GM23338 (cell line): ENCODE data around the gene CRACR2B. TPM values are rescaled to one million over a fixed set of nuclear protein-coding genes. Genes with fewer than 3 reads are reported as not detected.

Experiments used
- ATAC-seq: fragments of 200-7000 bp; cut with Tn5 transposase; 3 replicates; pipeline ENCODE4 v1.9.1; 2020
- DNase-seq: peaks from one replicate; pipeline ENCODE4 v3.0.0-alpha.2; 2015; ENCODE audit warnings: low spot score
- H2AFZ ChIP-seq: fragments of 200-600 bp; sonication (generic); 2 replicates; pipeline ENCODE4 v1.8.0; 2016; ENCODE audit warnings: antibody characterized with exemption, mild to moderate bottlenecking, moderate library complexity
- H3F3A ChIP-seq: fragments of 200-600 bp; sonication (generic); replicated peaks from 2 replicates; pipeline ENCODE4 v1.8.0; 2017; ENCODE audit warnings: antibody characterized with exemption, mixed run types, low read depth
- H3K27ac ChIP-seq: fragments of 200-600 bp; sonication (generic); 2 replicates; pipeline ENCODE4 v1.6.1; 2016; ENCODE audit warnings: low read depth
- H3K27me3 ChIP-seq: fragments of 200-600 bp; sonication (generic); 2 replicates; pipeline ENCODE4 v1.8.0; 2016; ENCODE audit warnings: mild to moderate bottlenecking, mixed run types, moderate library complexity; ENCODE audit not compliant: insufficient read depth
- H3K36me3 ChIP-seq: fragments of 200-600 bp; sonication (generic); 2 replicates; pipeline ENCODE4 v1.8.0; 2016; ENCODE audit warnings: mild to moderate bottlenecking; ENCODE audit not compliant: insufficient read depth
- H3K4me1 ChIP-seq: fragments of 200-600 bp; sonication (generic); 2 replicates; pipeline ENCODE4 v1.8.0; 2016; ENCODE audit warnings: mild to moderate bottlenecking, moderate library complexity; ENCODE audit not compliant: insufficient read depth
- H3K4me2 ChIP-seq: fragments of 200-600 bp; sonication (generic); 2 replicates; pipeline ENCODE4 v1.7.1; 2017; ENCODE audit warnings: mixed run types
- H3K4me3 ChIP-seq: fragments of 200-600 bp; sonication (generic); 2 replicates; pipeline ENCODE4 v1.6.1; 2016; ENCODE audit warnings: mixed run types
- H3K79me2 ChIP-seq: fragments of 200-600 bp; sonication (generic); replicated peaks from 2 replicates; pipeline ENCODE4 v1.8.0; 2017; ENCODE audit warnings: mild to moderate bottlenecking; ENCODE audit not compliant: insufficient read depth
- H3K9me2 ChIP-seq: fragments of 200-600 bp; sonication (generic); 2 replicates; pipeline ENCODE4 v1.8.0; 2017; ENCODE audit not compliant: insufficient read depth
- H4K20me1 ChIP-seq: fragments of 200-600 bp; sonication (generic); replicated peaks from 2 replicates; pipeline ENCODE4 v1.8.0; 2017; ENCODE audit warnings: mild to moderate bottlenecking; ENCODE audit not compliant: insufficient read depth
- H3K27ac Mint-ChIP-seq: 2 replicates; pipeline ENCODE4 v1.8.0; 2020; ENCODE audit warnings: inconsistent platforms, mild to moderate bottlenecking, moderate library complexity, mixed read lengths
- H3K27me3 Mint-ChIP-seq: 3 replicates; pipeline ENCODE4 v1.8.0; 2022; ENCODE audit warnings: low read depth, mild to moderate bottlenecking, moderate library complexity, mixed read lengths, inconsistent platforms; ENCODE audit not compliant: insufficient read depth, poor library complexity
- H3K36me3 Mint-ChIP-seq: 3 replicates; pipeline ENCODE4 v1.8.0; 2021; ENCODE audit warnings: low read depth, mild to moderate bottlenecking, inconsistent platforms, moderate library complexity, mixed read lengths
- H3K4me1 Mint-ChIP-seq: 3 replicates; pipeline ENCODE4 v1.8.0; 2020; ENCODE audit warnings: mild to moderate bottlenecking, inconsistent platforms, mixed read lengths
- H3K4me3 Mint-ChIP-seq: 3 replicates; pipeline ENCODE4 v1.8.0; 2021; ENCODE audit warnings: moderate library complexity, mild to moderate bottlenecking, inconsistent platforms, mixed read lengths
- H3K9me3 Mint-ChIP-seq: 3 replicates; pipeline ENCODE4 v1.8.0; 2020; ENCODE audit warnings: moderate library complexity, mild to moderate bottlenecking, inconsistent platforms, mixed read lengths
- CREB1 ChIP-seq: fragments of 250-450 bp; sonication (Bioruptor Pico); IDR thresholded peaks from 2 replicates; pipeline ENCODE4 v1.5.0; 2020; ENCODE audit warnings: low read depth, mild to moderate bottlenecking, moderate library complexity
- EZH2 ChIP-seq: fragments of 200-600 bp; sonication (generic); IDR thresholded peaks from one replicate; pipeline ENCODE4 v1.8.0; 2017; ENCODE audit warnings: antibody characterized with exemption, mild to moderate bottlenecking, low read depth; ENCODE audit not compliant: unreplicated experiment
- EZH2phosphoT487 ChIP-seq: fragments of 200-600 bp; sonication (generic); IDR thresholded peaks from one replicate; pipeline ENCODE4 v1.8.1; 2018; ENCODE audit warnings: antibody characterized with exemption; ENCODE audit not compliant: unreplicated experiment
- NANOG ChIP-seq: IDR thresholded peaks from 2 replicates; pipeline ENCODE4 v1.6.1; 2016; ENCODE audit warnings: antibody characterized with exemption, borderline replicate concordance
- POLR2AphosphoS5 ChIP-seq: IDR thresholded peaks from 2 replicates; pipeline ENCODE4 v1.6.1; 2016; ENCODE audit warnings: antibody characterized with exemption, low read depth
- STAT1 ChIP-seq: IDR thresholded peaks from one replicate; pipeline ENCODE4 v1.6.1; 2016; ENCODE audit warnings: antibody characterized with exemption; ENCODE audit not compliant: unreplicated experiment
- ZNF331 ChIP-seq: fragments of 250-450 bp; sonication (Bioruptor Pico); IDR thresholded peaks from 2 replicates; pipeline ENCODE4 v1.5.0; 2020; ENCODE audit warnings: low read depth, mild to moderate bottlenecking, moderate library complexity
- polyA plus RNA-seq: library from polyadenylated mRNA; unstranded; fragments of >200 nt; fragmentation: Nextera tagmentation; extraction: Ambion mirVana; gene quantifications from 2 replicates; pipeline ENCODE4 v1.2.1, GENCODE V29; 2016
- total RNA-seq: library from RNA; depleted of rRNA; stranded (reverse); fragments of >200 nt; shearing (Covaris generic); gene quantifications from 2 replicates; pipeline ENCODE4 v1.2.3, GENCODE V29; 2014
- TF ChIP-seq, protein P1 (sequence below): IDR thresholded peaks from 2 replicates; pipeline ENCODE4 v1.6.1; 2016; ENCODE audit warnings: antibody characterized with exemption
- TF ChIP-seq, protein P2 (sequence below), 2 experiments: fragments of 200-600 bp in 1 of 2; sonication (generic) in 1 of 2; conservative IDR thresholded peaks; 2 replicates each; pipeline versions ENCODE4 v1.5.1 to v1.6.1; 2016 to 2017; ENCODE audit warnings: antibody characterized with exemption in 2 of 2, low read depth in 2 of 2, mild to moderate bottlenecking in 2 of 2, moderate library complexity in 1 of 2

The CRACR2B gene
- total and polyA plus RNA-seq, 2 experiments from 2014 or later: 55.9 to 64.1 TPM

DNA sequence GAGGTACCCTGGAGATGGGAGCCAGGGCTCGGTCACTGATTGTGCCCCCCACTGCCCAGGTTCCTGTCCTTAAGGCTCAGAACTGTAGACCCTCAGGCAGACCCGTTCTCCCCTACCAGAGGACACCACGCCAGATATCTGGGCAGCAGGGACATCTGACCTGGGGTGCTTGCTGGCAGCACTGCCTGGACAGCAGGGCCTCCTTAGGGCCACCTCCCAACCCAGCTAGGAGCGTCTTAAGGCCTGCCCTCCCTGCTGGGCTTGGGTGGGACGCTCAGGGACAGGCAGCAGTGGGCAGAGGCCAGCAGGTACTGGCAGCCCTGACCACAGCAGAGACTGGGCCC is 11.5 kb downstream of the CRACR2B start:
- Histone ChIP-seq H3K9me2 (no peaks in the 10 kb centered on the region), H4K20me1 (peaks cover 33% of the 10 kb centered on the region), H3K4me3 (no peak overlapping the region), H3F3A (peaks cover 20% of the 10 kb centered on the region; the same call in 1 of the 2 replicates), H3K4me1 (peaks cover 9% of the 10 kb centered on the region), H3K27ac (no peak overlapping the region), H2AFZ (no peak overlapping the region), H3K27me3 (no peaks in the 10 kb centered on the region), H3K79me2 (peaks cover 19% of the 10 kb centered on the region), H3K4me2 (no peak overlapping the region), H3K36me3 (peaks cover 6% of the 10 kb centered on the region; the same call in 1 of the 2 replicates)
- peaks cover 22% of the 10 kb centered on the region for H3K27me3 Mint-ChIP-seq
- peaks cover 38% of the 10 kb centered on the region for H3K36me3 Mint-ChIP-seq
- no peak overlapping the region for H3K27ac Mint-ChIP-seq
- no peak for DNase-seq
- TF ChIP-seq POLR2AphosphoS5: 0 out of 2 replicates have a peak, but pooled peaks have one; percentile 2
- TF ChIP-seq, protein P1, sequence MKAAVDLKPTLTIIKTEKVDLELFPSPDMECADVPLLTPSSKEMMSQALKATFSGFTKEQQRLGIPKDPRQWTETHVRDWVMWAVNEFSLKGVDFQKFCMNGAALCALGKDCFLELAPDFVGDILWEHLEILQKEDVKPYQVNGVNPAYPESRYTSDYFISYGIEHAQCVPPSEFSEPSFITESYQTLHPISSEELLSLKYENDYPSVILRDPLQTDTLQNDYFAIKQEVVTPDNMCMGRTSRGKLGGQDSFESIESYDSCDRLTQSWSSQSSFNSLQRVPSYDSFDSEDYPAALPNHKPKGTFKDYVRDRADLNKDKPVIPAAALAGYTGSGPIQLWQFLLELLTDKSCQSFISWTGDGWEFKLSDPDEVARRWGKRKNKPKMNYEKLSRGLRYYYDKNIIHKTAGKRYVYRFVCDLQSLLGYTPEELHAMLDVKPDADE: no peak
- TF ChIP-seq ZNF331 (CRISPR knock-in tag): no peak
- TF ChIP-seq, protein P2, sequence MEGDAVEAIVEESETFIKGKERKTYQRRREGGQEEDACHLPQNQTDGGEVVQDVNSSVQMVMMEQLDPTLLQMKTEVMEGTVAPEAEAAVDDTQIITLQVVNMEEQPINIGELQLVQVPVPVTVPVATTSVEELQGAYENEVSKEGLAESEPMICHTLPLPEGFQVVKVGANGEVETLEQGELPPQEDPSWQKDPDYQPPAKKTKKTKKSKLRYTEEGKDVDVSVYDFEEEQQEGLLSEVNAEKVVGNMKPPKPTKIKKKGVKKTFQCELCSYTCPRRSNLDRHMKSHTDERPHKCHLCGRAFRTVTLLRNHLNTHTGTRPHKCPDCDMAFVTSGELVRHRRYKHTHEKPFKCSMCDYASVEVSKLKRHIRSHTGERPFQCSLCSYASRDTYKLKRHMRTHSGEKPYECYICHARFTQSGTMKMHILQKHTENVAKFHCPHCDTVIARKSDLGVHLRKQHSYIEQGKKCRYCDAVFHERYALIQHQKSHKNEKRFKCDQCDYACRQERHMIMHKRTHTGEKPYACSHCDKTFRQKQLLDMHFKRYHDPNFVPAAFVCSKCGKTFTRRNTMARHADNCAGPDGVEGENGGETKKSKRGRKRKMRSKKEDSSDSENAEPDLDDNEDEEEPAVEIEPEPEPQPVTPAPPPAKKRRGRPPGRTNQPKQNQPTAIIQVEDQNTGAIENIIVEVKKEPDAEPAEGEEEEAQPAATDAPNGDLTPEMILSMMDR (conservative IDR thresholded peaks at IDR 0.05; ENCODE audit: low read depth in 2 of 2): no peak
- TF ChIP-seq EZH2: no peak
- ATAC-seq: no peak
- H3K4me3 Mint-ChIP-seq: no peak overlapping the region; the same call in 2 of the 3 replicates
- no peaks in the 10 kb centered on the region for H3K9me3 Mint-ChIP-seq
- peaks cover 21% of the 10 kb centered on the region for H3K4me1 Mint-ChIP-seq

DNA sequence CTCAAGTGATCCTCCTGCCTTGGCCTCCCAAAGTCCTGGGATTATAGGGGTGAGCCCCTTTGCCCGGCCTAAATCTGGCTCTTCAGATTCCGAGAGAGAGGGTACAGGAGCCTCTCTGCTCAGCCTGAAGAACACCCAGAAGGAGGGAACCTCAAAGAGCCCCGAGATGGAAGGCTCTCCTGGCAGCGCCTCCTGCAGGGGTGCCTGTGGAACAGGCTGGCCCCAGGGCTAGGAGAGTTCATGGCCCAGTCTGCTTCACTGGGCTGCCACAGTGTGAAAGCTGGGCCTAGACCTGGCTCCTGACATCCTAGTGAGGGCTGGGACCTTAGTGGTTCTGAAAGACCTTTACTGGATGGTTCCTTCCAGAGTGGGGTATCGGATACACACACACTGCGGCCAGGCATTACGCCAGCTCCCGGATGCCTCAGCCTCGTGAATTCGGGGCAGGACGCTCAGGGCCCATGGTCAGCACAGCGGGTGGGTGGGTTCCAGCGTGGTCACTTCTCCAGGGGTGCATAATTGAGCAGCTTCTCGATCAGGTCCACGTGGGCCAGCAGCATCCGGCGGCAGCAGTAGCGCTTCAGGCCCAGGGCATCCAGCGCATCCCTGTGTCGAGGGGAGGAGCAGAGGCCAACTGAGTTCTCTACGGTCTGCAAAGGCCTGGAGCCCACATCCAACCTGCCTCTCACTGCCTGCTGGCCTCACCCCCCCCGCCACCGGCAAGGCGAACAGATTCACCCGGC is 12.3 kb downstream of the CRACR2B start:
- H4K20me1 ChIP-seq: peaks cover 29% of the 10 kb centered on the region
- Mint-ChIP-seq H3K9me3 (no peaks in the 10 kb centered on the region), H3K36me3 (peaks cover 38% of the 10 kb centered on the region), H3K4me1 (peaks cover 22% of the 10 kb centered on the region), H3K27ac (no peak overlapping the region), H3K4me3 (peak overlapping the region; percentile 88), H3K27me3 (peaks cover 24% of the 10 kb centered on the region)
- H3K36me3 ChIP-seq: peaks cover 6% of the 10 kb centered on the region; the same call in 1 of the 2 replicates
- H3F3A ChIP-seq: peaks cover 20% of the 10 kb centered on the region; the same call in 1 of the 2 replicates
- H3K4me2 ChIP-seq: peak overlapping the region; percentile 91; the same call in 1 of the 2 replicates
- DNase-seq (no peak), ATAC-seq (no peak)
- no peak overlapping the region for H2AFZ ChIP-seq
- H3K4me3 ChIP-seq: peak overlapping the region; percentile 98; the same call in 1 of the 2 replicates
- H3K79me2 ChIP-seq: peaks cover 19% of the 10 kb centered on the region
- no peaks in the 10 kb centered on the region for H3K27me3 ChIP-seq
- peaks cover 12% of the 10 kb centered on the region for H3K4me1 ChIP-seq
- no peaks in the 10 kb centered on the region for H3K9me2 ChIP-seq
- H3K27ac ChIP-seq: no peak overlapping the region
- TF ChIP-seq, protein P2 (conservative IDR thresholded peaks at IDR 0.05; ENCODE audit: low read depth in 2 of 2): peak; percentile 50 to 56
- TF ChIP-seq CREB1 (CRISPR knock-in tag) (no peak), EZH2phosphoT487 (no peak), NANOG (no peak), STAT1 (no peak)
